HG03108 (cell line): ENCODE data around the gene RAD51B.

Experiments
- ATAC-seq: cut with Tn5 transposase; IDR thresholded peaks from one replicate; pipeline ENCODE4 v1.9.1; 2021; ENCODE audit warnings: moderate library complexity; ENCODE audit not compliant: unreplicated experiment

Gene RAD51B

DNA sequence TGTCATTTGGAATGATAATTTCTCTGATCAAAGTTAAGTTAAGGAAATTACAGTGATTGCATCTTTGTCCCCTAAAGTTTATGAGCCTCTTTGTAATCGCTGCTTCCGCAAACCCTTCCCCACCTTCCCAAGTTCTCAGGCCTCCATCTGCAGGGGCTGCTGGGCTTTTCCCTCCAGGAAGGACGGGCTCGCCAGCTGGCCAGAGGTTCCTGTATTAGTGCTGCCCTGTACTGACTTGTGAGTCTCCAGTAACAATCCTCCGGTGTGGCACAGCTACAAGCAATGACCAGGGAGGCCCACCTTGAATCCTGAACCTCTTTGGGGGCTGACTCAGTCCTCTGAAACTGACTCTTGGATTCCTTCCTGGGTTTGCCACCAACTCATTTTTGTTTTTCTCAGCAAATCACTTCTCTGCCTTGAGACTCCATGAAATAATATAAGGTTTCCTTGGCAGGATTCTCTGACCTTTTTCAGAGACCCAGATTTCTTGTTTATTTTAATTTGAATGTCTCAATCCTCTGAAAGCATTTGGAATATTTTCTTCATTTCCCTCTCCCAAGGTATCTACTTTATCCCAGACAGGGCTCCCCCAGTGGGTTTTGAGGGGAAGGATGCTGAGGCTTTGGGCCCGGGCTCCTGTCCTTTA is 574.7 kb downstream of the RAD51B start:
- no peak for ATAC-seq

DNA sequence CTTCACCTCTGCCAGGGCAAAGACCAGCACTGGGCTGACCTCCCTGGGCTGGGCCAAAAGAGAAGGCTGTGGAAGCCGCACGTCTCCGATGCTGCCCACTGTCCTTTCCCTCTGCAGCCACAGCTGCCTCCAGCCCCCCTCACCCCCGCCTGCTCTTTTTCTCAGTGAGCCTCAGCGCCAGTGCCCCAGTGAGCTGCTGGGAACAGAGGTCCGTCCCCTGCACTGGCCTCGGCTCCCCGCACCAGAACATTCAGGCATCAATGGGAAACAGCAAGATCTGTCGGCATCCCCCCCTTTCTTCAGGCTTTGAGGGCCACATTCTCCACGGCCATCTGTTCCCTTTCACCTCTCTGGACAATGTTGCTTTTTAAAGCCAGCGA is 575.2 kb downstream of the RAD51B start:
- ATAC-seq = no peak

DNA sequence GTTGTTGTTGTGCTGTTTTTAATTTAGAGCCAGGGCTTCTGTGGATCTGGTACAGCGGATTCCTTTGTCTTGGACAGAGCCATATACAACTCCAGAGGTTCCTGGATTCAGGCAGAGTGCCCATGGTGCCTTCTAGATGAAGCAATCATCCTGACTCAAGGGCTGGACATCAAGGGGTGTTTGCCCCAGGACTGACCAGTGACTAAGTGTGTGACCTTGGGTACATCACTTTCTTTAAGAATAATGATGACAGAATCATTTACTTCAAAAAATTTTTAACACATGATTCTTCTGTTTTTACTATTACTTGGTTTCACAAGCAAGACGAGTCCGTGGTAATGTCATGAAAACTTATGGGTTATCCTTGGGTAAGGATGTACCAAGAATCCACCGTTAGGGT is 576.0 kb downstream of the RAD51B start:
- no peak for ATAC-seq

DNA sequence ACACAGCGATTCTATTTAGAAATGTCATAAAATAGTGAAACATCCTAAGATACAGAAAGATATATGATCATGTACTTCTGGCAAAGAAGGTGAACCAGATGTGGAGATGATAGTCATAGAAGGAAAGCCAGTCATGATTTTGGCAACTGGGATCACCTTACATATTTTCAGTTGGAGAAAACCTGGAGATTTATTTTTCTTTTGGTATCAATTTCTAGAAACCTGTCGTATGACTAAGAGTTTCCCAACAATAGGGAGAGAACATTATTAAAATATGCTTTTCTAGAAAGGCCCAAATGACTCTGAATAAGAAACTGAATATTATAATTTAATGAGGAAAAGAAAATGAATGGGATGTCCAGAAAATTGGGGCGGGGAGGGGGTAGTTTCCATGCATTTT is 576.9 kb downstream of the RAD51B start:
- ATAC-seq = no peak

DNA sequence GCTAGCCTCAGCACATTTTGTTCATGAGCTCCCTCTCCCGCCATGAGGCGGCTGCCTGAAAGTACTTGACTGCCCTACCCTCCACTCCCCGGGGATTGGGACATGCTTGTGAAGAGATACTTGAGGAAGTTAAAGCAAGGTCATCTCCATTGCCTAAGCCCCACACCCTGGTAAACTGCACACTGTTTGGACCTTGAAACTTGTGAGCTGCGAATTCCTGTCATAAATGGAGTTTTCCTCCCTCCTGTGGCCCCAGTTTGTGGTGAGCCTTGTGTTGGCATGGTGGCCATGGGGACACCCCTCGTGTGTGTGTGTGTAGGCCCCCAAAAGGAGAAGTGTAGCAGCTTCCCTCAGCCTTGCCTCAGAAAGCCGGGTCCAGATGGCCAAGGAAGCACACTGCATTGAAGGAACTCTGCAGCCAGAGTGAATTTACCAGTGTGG is 577.8 kb downstream of the RAD51B start:
- ATAC-seq = no peak

DNA sequence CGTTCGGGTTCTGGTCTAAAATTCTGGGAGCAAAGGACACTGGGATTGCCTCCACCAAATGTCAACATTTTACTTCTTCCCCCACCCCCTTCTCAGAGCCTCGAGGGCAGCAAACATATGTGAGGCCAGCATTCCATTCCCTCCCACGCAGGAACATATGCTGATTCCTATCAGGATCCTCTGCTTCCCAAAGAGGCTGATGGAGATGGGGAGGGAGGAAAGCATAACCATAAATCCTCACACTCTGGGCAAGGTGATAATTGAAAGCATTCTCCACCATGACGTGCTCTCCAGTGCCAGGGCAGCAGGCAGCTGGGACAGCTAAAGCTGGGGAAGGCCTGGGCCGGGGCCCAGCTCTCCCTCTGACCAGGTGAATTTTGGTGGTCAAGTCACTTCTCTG is 578.2 kb downstream of the RAD51B start:
- ATAC-seq = no peak

DNA sequence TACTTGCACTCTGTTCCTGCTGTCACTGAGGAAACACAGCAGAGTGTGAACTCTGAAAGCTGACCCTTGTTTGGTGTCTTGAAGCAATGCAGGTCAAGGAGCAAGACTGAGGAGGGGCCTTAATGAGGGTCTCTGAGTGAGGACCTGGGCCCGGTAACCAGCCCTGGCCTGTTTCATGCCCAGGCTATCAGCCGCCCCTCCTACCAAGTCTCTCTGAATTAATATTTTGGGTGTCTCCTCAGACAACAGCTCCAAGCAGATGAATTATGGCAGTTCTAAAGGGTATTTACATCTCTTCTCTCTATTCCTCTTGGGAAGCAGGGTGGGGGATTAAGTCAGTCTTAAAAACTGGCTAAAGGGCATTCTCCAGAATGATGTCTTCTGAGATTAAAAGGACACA is 578.8 kb downstream of the RAD51B start:
- no peak for ATAC-seq

DNA sequence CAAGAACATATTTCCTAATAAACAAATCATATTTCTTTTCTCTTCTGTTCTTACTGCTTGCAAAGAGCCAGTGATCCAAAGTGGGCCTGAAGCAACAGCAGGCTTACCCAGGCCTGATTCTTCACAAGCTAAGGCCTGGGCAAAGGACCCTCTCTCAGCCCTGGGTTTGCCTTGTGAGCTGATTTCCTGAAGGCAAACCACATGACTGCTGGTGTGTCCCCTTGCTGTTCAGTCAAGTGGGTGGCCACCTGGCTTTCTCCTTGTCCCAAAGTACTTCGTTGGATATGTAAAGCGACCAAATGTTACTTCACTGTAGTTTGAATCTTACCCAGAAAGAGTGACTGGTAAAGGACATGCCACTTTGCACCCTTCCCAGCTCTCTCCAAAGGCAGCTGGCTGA is 580.4 kb downstream of the RAD51B start:
- no peak for ATAC-seq

DNA sequence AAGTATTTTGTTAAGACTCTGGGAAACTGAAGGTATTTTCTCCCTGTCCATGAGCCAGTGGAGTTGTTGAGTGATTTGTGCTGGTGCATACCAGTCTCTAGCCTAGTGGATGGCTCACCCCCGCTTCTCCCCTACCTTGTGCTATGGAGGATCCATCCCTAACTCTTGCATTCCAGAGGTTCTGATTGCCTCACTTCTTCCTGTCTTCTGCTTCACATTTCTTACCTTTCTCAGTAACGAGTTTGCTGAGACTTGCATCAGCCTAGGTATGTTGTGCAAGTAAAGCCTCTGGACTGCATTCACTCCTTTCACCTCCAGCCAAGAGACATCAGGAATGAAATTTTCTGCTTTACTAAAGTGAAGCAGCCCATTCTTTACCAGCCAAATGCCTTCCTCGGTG is 581.7 kb downstream of the RAD51B start:
- no peak for ATAC-seq

DNA sequence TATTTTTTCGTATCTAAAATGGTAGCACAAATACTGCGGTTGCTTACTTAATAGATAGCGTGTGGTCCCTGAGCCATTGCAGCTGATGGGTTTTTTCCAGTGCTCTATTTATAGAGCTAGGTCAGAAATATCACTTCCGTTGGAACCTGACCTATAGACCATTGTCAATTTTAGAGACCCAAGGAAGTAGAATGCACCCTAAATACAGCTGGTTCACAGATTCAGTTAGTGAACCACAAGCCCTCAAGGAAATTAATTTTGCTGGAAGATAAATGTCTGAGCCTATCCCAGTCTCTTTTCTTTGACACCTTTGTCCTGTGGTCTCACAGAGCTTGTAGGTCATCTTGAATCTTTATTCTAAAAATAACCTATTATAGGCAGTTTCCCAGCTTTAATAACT is 582.3 kb downstream of the RAD51B start:
- peak; percentile 69 for ATAC-seq

DNA sequence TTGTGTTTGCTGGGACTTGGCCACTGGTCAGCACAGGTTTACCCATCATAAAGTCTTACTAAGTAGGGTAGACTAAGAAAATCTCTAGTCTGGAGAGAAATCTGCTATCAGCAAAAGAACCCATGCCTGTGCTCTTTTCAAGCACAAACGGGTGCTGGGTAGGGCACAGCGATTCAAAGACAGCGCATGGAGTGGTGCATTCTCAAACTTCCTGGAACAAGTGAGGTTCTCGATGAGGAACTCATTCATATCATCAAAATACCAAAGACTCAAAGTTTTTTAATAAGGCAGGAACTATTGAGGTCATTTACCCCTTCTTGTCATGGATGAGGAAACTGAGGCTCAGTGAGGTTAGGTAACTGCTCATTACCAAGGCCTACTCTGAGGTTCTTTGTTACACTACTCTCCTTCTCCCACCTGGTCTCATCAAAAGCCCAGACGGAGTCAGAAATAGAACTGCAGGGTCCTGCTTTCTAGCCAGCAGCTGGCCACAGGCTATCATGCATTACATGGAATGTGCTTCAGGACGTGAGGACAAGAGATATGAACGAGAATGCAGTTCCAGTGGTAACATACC is 583.0 kb downstream of the RAD51B start:
- ATAC-seq = no peak

DNA sequence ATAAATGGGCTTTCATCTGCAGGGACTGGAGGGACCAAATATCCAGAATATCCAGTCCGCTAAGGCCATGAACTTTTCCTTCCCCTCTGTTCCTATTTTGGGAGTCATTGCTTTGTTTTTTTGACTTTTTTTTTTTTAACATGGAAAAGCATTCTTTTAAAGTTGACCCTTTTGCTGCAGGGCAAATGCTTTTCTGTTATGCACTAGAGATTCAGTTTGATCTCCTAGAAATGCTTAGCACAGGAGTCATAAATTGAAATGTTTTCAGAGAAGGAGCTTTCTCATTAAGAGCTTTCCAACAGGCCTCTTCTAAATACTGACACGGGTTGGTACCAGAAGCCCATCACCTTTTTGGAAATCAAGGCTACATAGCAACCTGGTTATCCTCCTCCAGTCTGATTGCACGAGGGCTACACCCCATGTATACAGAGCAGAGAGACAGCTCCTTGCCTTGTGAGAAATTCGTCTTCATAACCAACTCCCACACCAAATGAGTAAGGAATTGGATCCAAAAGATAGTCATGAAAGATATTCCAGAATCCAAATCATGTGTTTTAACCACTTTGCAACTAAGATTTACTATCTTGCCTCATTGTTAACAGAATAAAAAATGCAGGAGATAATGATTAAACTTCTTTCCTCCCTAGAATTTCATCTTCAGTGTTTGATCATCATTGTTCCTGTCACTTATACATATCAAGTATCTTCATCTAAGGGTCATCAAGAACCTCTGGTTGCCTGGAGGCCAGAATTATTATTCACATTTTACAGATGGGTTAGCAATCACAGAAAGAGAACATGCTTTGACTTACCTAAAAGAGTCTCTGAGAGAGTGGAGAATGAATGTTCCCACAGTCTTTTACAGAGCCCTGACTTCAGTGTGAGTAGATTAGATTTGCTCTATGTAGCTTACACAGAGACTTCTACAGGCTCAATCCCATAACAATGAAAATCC is 583.9 kb downstream of the RAD51B start:
- ATAC-seq = no peak

DNA sequence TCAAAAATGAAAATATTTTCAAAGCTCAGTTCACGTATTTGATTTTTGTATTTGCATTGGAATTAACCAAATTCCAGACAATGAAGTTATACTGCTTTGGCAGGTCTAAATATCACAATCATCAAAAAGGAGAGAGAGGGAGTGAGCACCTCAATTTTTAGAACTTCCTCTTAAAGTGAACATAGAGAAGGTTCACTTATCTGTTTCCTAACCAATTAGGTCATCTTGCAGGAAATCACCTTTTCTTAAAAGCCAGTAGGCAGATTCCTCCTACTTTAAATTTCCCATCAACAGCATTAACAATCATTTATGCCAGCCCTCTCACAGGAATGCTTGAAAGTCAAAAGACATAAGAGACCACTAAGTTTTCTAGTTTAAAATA is 584.6 kb downstream of the RAD51B start:
- no peak for ATAC-seq

DNA sequence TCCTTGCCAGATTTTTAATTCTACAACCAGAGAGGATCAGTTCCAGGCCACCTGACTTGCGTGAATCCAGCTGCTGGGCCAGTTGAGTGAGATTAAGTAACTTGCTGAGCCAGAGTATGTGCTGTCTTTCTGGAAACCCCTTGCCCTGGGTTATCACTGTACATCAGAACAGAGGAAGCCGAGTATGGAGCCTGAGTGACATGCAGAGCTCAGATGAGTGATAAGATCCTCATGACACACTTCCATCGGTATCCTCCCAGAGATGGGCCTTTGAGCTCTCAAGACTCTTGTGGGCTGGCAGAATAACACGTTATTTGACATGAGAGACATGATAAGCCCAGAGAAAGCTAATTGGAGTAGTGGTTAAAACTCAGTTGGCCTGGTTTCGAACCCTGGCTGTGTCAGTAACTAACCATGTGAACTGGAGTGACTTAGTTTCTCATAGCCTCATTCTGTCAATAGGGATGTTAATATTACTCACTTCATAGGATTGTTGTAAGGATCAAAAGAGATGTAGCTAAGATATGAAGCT is 585.1 kb downstream of the RAD51B start:
- no peak for ATAC-seq

DNA sequence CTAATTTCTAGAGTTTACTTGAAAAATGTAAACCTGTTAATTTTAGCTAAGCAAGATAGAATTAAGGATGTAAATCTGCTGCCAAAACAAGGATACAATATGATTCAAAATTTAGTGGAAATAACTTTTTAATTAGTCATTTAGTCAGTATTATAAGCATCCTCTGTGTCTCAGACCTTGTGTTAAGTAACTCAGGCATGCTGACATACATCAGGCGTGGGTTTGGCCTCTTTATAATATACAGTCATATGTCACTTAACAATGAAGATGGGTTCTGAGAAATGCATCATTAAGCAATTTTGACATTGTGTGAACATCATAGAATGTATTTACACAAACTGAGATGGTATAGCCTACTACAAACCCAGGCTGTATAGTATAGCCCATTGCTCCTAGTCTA is 586.4 kb downstream of the RAD51B start:
- no peak for ATAC-seq

DNA sequence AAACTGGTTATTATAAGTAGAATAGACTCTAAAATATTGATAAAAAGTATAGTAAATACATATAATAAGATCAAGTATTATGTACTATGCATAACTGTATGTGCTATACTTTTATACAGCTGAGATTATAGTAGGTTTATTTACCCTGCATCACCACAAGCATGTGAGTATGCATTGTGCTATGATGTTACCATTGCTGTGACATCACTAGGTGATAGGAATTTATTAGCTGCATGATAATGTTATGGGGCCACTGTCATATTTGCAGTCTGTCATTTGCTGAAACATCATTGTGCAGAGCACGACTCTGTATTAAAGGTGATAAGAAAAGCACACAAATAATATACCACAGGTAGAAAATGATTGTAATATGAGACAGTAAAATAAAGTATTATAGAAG is 587.7 kb downstream of the RAD51B start:
- ATAC-seq = no peak

DNA sequence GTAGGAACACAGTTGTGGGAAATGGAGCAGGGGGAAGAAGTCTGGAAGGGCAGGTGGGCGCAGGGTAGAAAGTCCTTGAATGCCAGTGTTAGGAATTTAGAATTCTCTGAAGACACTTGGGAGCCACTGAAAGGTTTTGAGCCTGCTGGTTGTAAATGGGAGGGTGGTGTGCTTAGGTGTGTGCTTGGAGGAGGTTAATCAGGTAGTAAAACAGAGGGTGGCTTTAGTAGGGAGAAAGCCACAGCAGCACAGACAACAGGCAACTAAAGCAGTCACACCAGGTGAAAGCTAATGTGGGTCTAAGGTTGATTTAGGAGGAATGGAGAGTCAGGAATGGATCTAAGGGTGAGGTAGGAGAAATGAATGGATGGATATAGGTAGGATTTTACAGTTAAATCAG is 588.2 kb downstream of the RAD51B start:
- ATAC-seq = no peak

DNA sequence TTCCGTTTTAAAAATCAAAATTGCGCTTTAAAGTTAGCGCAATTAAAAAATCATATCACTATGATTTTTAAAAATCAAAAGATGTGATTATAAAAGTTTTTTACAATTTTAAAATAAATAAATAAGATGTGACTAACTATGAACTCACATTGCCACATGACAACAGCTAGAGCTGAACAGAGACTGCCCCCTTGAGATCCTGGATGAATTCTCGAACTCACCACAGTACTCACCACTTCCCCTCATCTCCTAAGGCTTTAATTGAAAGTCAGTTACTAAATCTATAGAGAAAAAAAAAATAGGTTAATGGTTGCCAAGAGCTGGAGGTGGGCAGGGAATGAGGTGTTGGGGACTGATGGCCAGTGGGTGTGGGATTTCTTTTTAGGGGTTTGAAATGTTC is 589.1 kb downstream of the RAD51B start:
- ATAC-seq = no peak

DNA sequence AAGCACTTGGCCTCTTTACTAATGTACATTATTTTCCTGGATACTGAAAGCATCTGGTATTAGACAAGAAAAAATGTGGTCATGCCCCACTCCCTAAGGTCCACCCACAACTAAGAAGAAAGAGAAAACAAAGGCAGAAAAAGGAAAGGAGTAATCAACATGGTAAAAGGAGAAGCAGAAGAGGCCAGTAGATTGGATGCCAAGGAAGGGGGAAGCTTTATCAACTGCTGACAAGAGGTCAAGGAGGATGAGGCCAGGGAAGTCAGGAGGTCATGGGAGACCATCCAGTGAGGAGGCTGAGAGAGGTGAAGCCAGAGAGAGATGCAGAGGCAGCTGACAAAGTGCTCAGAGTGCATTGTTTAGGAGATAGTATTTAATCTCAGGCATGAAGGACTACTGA is 589.8 kb downstream of the RAD51B start:
- ATAC-seq = no peak

DNA sequence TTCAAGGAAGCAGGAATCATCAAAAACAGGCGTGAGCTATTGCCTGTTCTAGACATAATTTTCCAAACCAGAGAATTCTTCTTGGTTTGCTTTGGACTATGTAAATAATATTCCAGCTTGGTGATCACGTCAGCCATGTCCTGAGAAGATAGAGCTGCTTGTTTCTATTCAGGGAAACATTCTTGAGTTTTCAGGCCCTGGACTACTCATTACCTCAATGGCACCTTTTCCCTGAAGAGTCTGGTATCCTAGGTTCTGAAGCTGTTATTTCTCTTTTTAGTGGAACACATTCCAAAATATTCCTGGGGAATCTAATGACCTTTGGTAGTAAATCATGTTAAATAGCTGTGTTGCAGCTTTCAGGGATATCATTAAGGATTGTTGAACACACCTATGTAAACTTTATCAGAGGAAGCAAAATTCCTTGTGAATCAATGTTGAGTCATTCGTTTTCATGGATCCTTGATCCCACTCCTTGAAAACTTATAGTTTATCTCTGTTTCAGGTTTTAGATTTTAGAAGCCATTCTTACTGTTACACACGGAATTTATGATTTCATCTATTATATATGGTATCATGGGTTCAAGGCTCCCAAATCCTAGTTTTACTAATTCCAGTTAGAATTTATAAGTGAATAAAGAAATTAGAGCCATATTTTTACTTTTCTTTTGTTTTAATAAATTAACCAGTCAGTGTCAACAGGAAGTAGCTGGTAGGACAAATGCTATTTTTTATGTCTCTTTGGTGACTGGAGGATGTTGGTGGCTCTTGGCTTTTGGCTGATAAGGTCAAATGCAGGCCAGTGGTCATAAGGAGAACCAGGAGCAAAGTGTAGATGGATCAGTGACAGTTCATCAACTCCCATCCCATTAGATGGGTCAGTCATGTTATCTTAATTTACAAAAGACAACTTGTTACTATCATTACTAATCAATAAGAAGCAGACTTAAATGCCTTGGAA is 593.2 kb downstream of the RAD51B start:
- ATAC-seq = no peak

DNA sequence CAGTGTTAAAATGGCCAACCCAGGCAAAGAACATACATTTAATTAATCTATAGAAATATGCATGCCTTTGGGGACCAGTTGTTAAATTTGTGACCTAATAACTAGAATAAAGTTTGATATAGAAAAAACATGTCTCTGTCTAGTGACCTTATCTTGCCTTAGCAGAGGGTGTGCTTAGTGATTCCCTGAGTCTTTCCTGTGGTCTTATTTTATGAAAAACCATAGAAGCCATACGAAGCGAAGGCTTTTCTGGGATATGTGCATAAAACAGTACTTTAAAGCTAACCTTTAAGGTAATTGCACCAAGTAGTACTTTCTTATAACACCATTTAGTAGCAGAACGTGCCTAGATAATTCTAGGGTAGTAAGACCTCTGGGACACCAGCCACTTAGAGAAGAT is 593.9 kb downstream of the RAD51B start:
- no peak for ATAC-seq
